Heart right ventricle (tissue), 16 donors: ENCODE measurements around the gene BRPF1. TPM values are rescaled to one million over a fixed set of nuclear protein-coding genes. Genes with fewer than 3 reads are reported as not detected.
A peak's percentile ranks its signal among the peaks of the same experiment; 100 is the strongest.

ENCODE experiments used
- ATAC-seq, 8 donors: fragments of 200-7000 bp; cut with Tn5 transposase; one replicate each; pipeline ENCODE4 v1.9.1; 2020; ENCODE audit warnings: mild to moderate bottlenecking in 8 of 8, moderate library complexity in 8 of 8, moderate number of reproducible peaks in 1 of 8
- DNase-seq, 2 donors: peaks; one replicate each; pipeline ENCODE4 v3.0.0-alpha.2; 2020
- H3K27ac ChIP-seq, 10 donors: fragments of 200-600 bp; sonication (generic) in 2 of 10; one replicate each; pipeline versions ENCODE4 v1.5.0 to v1.8.0; 2020 to 2022; ENCODE audit warnings: mild to moderate bottlenecking in 3 of 10
- H3K27me3 ChIP-seq, 7 donors: fragments of 200-600 bp; one replicate each; pipeline ENCODE4 v1.8.0; 2021 to 2022; ENCODE audit warnings: mild to moderate bottlenecking in 2 of 7
- H3K36me3 ChIP-seq, 9 donors: fragments of 200-600 bp; sonication (generic) in 1 of 9; one replicate each; pipeline versions ENCODE4 v1.5.0 to v1.8.0; 2020 to 2022; ENCODE audit warnings: mild to moderate bottlenecking in 2 of 9
- H3K4me1 ChIP-seq, 9 donors: fragments of 200-600 bp; sonication (generic) in 1 of 9; one replicate each; pipeline versions ENCODE4 v1.5.0 to v1.8.0; 2020 to 2022; ENCODE audit warnings: mild to moderate bottlenecking in 4 of 9
- H3K4me3 ChIP-seq, 10 donors: fragments of 200-600 bp; sonication (generic) in 2 of 10; one replicate each; pipeline versions ENCODE4 v1.5.0 to v1.8.0; 2020 to 2022; ENCODE audit warnings: mild to moderate bottlenecking in 7 of 10, moderate library complexity in 2 of 10
- H3K9me3 ChIP-seq, 11 donors: fragments of 200-600 bp in 10 of 11; sonication (generic) in 2 of 11; one replicate each; pipeline versions ENCODE4 v1.5.0 to v1.8.0; 2013 to 2022; ENCODE audit warnings: mild to moderate bottlenecking in 2 of 11, control low read depth in 1 of 11, moderate library complexity in 1 of 11
- CTCF ChIP-seq, 9 donors: fragments of 200-600 bp; sonication (generic) in 2 of 9; IDR thresholded peaks; one replicate each; pipeline versions ENCODE4 v1.5.0 to v1.8.0; 2021 to 2022; ENCODE audit warnings: antibody characterized with exemption in 9 of 9, mild to moderate bottlenecking in 5 of 9, moderate library complexity in 1 of 9
- WGBS, 2 donors: extraction: QIAGEN DNeasy Blood & Tissue Kit; methylation state at CpG; one replicate each; pipeline ENCODE4 v1.1.7; 2013; ENCODE audit warnings: inconsistent platforms in 1 of 2; 5-methylcytosine and 5-hydroxymethylcytosine counted together
- intact Hi-C, 10 donors: fragments of 100-400 bp; cut with DNase I; formaldehyde crosslinking; loops; one replicate each; pipeline versions ENCODE4 v1.11.1 to v1.14.2; 2022
- polyA plus RNA-seq, 2 donors: library from polyadenylated mRNA; stranded (reverse); fragments of 200-250 nt; gene quantifications; one replicate each; pipeline ENCODE4 v1.2.3, GENCODE V29; 2013
- total RNA-seq, 10 donors: library from RNA; stranded (reverse); fragmentation: NEBNext Ultra II Directional in 3 of 10; extraction: Animal tissue kit (Norgen Biotek cat#: 25700) in 3 of 10; gene quantifications; one replicate each; pipeline versions ENCODE4 v1.2.1 to v1.2.4, GENCODE V29; 2021 to 2023
- donor health status: Arrhythmogenic right ventricular cardiomyopathy.
- donor health status: ischemic (EF 13 %, LVEDD 7.1; RV severe dilation, severe dysfunction).
- donor health status: healthy with polysubstance abuse.
- donor health status: DM: no; HTN: yes; CAD: no.
- donor health status: DM: no; HTN: no; CAD: no.
- donor health status: ischemic (EF 25% LVEDD 6.9; RV normal size, moderate dysfunction).
- donor health status: ischemic (EF 25% LVEDD 5.7; RV mildly dilated, moderate dysfunction).
- donor health status: healthy.
- donor health status: DM: yes; HTN: yes; CAD: no.
- donor health status: Ischemic cardiomyopathy.
- donor health status: ischemic (EF 35%, LVEDD 5.7; RV mildly dilated, moderate dysfunction).
- donor health status: nonischemic (EF 11% LVEDD 7.7; RV severe dilation, severe dysfunction).
- donor health status: DM: yes; HTN: yes; CAD: no.
- donor health status: PGD.
- donor health status: ischemic (EF 29% LVEDD 5.4; RV normal size, mild dysfunction).
- donor health status: nonischemic (EF 23%, LVEDD 6.1; RV moderate dilation, normal function).

BRPF1 gene
- total and polyA plus RNA-seq, 12 donors: 7.3 to 15.1 (median 8.7) TPM

DNA sequence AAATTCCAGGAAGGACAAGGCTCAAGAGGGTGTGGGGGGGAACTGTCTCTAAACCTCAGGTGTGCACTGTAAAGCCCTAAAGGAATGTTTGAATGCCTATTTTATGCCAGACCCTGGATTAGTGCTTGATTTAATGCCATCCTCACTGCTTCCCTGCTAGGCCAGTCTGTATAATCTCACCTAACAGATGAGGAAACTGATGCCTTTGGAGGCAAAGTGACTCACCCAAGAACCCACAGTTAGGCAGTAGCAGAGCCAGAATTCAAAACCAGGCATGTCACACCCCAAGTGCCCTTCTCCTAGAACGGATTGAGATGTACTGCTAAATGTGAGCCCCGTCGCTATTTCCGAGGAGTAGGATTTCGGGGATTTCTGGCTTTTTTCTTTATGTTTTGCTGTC lies 30.4 kb downstream of the BRPF1 start:
- Histone ChIP-seq H3K36me3 (peaks cover 0 to 87% (median 23%) of the 10 kb centered on the region in 9 donors), H3K27ac (no peak overlapping the region), H3K9me3 (no peaks in the 10 kb centered on the region), H3K4me3 (no peak overlapping the region), H3K4me1 (peaks cover 0 to 7% (median 4%) of the 10 kb centered on the region in 9 donors), H3K27me3 (no peaks in the 10 kb centered on the region)
- ATAC-seq (no peak), DNase-seq (no peak)
- intact Hi-C loops: no loop called here
- no peak for TF ChIP-seq CTCF (IDR thresholded peaks at IDR 0.05)
- 94 to 98% methylated on average over 5 of the region's 5 CpGs for WGBS, 2 donors

- no peak overlapping the region for H3K27ac ChIP-seq
- no peak for DNase-seq
- 92 to 96% methylated on average over 8 of the region's 8 CpGs for WGBS, 2 donors
- peaks cover 0 to 16% (median 13%) of the 10 kb centered on the region in 9 donors for H3K4me1 ChIP-seq
- H3K9me3 ChIP-seq: no peaks in the 10 kb centered on the region
- no peaks in the 10 kb centered on the region for H3K27me3 ChIP-seq
- no peak overlapping the region for H3K4me3 ChIP-seq
- H3K36me3 ChIP-seq: peaks cover 0 to 78% (median 13%) of the 10 kb centered on the region in 9 donors
- ATAC-seq: no peak
- intact Hi-C loops: no loop called here
- TF ChIP-seq CTCF (IDR thresholded peaks at IDR 0.05): no peak
These were observed 31.3 kb downstream of the BRPF1 start for GRCh38 chr3:9762871-9763270.

GRCh38 chr3:9765865-9766264 lies 34.3 kb downstream of the BRPF1 start:
- intact Hi-C loops: no loop called here
- TF ChIP-seq CTCF (IDR thresholded peaks at IDR 0.05): no peak
- Histone ChIP-seq H3K27ac (peak overlapping the region in 1 of 10 donors; percentile 88), H3K36me3 (peaks cover 0 to 48% (median 5%) of the 10 kb centered on the region in 9 donors), H3K9me3 (no peaks in the 10 kb centered on the region), H3K4me1 (peaks cover 10 to 46% (median 40%) of the 10 kb centered on the region in 9 donors), H3K4me3 (no peak overlapping the region), H3K27me3 (no peaks in the 10 kb centered on the region)
- WGBS, 2 donors: 86 to 95% methylated on average over 4 of the region's 4 CpGs
- no peak for ATAC-seq
- DNase-seq: no peak

DNA sequence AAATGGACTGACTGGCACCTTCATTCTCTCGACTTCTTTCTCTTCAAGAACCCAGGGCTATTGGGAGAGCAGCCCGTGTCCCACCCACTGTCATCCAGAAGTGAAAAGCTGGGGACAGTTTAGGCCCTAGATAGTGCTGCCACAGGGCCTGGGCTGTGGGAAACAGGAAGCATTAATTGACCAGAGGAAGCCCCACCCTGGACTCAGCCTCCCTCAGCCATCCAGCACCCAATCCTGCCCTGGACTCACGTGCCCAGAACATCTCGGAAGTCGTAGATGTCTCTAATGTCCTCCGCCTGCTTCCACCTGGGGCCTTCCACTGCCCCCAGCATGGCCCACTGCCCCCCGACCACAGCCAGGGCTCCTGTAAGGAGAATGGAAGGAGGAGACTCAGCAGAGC lies 35.9 kb downstream of the BRPF1 start:
- H3K36me3 ChIP-seq: peaks cover 0 to 34% (median 2%) of the 10 kb centered on the region in 9 donors
- no peaks in the 10 kb centered on the region for H3K27me3 ChIP-seq
- 47 to 49% methylated on average over 7 of the region's 7 CpGs for WGBS, 2 donors
- intact Hi-C loops: no loop called here
- H3K4me3 ChIP-seq: no peak overlapping the region
- no peak for TF ChIP-seq CTCF (IDR thresholded peaks at IDR 0.05)
- DNase-seq (peak in 1 of 2 donors; percentile 24), ATAC-seq (peak in 5 of 8 donors; percentile 25 to 48 (median 33))
- no peaks in the 10 kb centered on the region for H3K9me3 ChIP-seq
- peaks cover 10 to 50% (median 42%) of the 10 kb centered on the region in 9 donors for H3K4me1 ChIP-seq
- H3K27ac ChIP-seq: peak overlapping the region in 9 of 10 donors; percentile 13 to 91 (median 63)
